ENCODE measurements around the gene TMEM147.
A peak's percentile ranks its signal among the peaks of the same experiment; 100 is the strongest.
"Not testable (repeated sequence)": the region's sequence is repeated elsewhere in the genome, so short reads cannot be mapped to it uniquely, and the experiment has no call there.

The TMEM147 gene

DNA sequence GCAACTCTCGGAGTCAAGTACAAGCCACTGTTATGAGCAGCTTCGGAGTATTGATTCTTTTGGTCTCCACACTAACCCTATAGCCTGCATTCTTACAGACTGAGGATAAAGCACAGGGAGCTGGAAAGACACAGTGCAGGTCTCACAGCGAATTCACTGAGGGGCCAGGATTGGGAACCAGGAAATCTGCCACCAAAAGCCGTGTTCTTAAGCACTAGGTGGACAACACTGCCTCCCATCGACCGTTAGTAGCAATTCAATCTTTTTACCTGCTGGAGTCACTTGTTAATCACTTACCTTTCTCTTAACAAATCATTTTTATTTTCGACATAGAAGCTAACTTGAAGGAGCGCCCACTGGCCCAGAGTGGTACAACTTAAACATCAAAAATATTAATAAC, 46.8 kb downstream of the TMEM147 start:
- DNase-seq: peak; percentile 40
- in situ Hi-C loops (cut with MboI; ENCODE audit: low pct_unique_long_range_greater_than_20kb, low sequenced_read_pairs): no loop called here

DNA sequence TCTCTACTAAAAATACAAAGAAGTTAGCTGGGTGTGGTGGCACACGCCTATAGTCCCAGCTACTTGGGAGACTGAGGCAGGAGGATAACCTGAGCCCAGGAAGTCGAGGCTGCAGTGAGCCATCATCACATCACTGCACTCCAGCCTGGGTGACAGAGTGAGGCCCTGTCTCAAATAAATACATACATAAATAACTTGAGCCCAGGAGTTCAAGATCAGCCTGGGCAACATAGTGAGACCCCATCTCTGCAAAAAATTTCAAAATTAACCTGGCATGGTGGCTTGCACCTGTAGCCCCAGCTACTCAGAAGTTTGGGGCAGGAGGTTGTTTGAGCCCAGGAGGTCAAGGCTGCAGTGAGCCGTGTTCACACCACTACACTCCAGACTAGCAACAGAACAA, 49.6 kb downstream of the TMEM147 start:
- DNase-seq; in situ Hi-C loops (cut with MboI; ENCODE audit: low pct_unique_long_range_greater_than_20kb, low sequenced_read_pairs): not testable (repeated sequence)

DNA sequence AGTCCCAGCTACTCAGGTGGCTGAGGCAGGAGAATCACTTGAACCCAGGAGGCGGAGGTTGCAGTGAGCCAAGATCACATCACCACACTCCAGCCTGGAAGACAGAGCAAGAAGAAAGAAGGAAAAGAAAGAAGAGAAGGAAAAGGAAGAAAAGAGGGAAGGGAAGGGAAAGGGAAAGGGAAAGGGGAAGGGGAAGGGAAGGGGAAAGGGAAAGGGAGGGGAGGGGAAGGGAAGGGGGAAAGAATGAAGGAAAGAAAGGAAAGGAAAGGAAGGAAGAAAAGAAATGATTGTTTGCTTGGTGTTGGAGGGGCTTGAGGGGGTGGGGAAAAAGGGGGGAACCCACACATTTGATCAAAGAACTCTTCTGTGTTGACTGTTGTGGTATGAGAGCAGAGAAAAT, 50.5 kb downstream of the TMEM147 start:
- in situ Hi-C loops (cut with MboI; ENCODE audit: low pct_unique_long_range_greater_than_20kb, low sequenced_read_pairs): no loop called here

DNA sequence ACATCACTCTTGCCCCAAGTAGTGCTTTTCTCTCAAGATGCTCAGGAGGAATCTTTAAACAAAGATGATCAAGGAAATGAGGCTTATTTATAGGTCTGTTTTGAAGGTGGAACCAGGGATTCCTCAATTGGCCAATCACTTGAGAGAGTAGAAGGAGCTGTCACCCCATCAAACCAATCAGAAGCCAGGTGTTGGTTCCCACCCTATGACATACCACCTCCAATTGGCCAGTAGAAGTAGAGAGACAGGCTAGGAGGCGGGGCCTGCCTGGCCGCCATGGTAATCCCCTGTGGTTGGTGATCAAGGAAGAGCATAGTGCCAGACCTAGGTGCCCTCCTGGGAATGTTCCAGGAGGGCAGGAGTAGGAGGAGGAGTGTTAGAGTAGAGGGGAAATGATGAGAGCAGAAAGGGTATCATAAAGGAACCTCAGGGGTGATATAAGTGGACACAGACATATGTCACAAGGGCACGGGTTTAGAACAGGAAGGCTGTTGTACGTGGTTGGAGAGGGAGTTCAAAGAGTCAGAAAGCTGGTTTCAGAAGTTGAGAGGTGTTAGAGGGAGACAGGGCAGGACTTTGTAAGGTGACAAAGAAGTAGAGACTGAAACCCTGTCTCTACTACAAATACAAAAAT, 51.1 kb downstream of the TMEM147 start:
- no peak for DNase-seq
- in situ Hi-C loops (cut with MboI; ENCODE audit: low pct_unique_long_range_greater_than_20kb, low sequenced_read_pairs): no loop called here

More for the DNA sequence above, 50.5 kb downstream of the TMEM147 start:
- no peak for DNase-seq

Measured in KBM-7 (cell line).